ENCODE measurements around the gene ERFL.

Gene ERFL

DNA sequence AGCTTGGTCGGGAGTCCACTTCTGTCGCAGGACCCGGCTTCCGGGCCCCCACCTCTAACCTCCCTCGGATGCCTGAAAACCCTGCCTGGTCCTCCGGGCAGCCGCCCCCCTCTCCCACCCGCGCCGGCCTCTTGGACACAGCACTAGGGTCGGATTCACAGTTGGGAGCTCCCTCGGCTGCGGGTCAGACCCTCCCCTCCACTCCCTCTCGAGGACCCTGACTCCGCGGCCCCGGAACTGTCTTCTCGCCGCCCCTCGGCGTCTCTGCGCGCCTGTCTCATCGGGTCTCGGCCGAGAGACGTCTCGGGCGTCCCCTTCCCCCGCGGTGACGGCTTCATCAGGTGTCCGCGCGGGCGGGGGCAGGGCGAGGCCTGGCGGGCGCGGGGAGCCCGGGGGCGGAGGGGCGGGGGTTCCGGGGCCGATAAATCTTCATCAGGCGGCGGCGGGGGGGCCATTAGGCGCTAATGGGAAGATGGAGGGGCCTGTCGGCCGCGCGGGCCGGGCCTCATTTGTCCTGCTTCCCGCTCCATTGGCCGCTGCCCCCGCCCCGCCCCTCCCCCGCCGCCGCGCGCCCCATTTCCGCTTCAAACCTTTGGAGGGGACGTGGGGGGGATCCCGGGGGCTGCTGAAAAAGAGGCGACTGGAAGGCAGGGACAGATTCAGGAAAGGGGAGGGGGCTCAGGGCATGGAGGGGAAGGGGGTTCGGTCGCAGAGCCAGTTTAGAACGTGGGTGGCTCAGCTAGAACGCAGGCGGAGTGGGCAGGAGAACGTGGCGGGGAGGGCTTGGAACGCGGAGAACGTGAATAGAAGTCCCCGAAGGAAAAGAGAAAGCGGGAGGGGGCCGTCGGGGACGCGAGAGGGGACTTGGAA lies 11.8 kb upstream of the ERFL start (continued):
- TF ChIP-seq, protein P1, sequence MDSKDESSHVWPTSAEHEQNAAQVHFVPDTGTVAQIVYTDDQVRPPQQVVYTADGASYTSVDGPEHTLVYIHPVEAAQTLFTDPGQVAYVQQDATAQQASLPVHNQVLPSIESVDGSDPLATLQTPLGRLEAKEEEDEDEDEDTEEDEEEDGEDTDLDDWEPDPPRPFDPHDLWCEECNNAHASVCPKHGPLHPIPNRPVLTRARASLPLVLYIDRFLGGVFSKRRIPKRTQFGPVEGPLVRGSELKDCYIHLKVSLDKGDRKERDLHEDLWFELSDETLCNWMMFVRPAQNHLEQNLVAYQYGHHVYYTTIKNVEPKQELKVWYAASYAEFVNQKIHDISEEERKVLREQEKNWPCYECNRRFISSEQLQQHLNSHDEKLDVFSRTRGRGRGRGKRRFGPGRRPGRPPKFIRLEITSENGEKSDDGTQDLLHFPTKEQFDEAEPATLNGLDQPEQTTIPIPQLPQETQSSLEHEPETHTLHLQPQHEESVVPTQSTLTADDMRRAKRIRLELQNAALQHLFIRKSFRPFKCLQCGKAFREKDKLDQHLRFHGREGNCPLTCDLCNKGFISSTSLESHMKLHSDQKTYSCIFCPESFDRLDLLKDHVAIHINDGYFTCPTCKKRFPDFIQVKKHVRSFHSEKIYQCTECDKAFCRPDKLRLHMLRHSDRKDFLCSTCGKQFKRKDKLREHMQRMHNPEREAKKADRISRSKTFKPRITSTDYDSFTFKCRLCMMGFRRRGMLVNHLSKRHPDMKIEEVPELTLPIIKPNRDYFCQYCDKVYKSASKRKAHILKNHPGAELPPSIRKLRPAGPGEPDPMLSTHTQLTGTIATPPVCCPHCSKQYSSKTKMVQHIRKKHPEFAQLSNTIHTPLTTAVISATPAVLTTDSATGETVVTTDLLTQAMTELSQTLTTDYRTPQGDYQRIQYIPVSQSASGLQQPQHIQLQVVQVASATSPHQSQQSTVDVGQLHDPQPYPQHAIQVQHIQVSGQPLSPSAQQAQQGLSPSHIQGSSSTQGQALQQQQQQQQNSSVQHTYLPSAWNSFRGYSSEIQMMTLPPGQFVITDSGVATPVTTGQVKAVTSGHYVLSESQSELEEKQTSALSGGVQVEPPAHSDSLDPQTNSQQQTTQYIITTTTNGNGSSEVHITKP (tag by site-specific recombination; IDR thresholded peaks at IDR 0.05) = no peak; the same call in 1 of the 2 replicates
- TF ChIP-seq ZNF549 (tag by site-specific recombination; IDR thresholded peaks at IDR 0.05) = no peak
- 0 out of 2 replicates have a peak, but pooled peaks have one; percentile 20 for TF ChIP-seq YY2 (tag by site-specific recombination; IDR thresholded peaks at IDR 0.05)
- TF ChIP-seq, protein P2, sequence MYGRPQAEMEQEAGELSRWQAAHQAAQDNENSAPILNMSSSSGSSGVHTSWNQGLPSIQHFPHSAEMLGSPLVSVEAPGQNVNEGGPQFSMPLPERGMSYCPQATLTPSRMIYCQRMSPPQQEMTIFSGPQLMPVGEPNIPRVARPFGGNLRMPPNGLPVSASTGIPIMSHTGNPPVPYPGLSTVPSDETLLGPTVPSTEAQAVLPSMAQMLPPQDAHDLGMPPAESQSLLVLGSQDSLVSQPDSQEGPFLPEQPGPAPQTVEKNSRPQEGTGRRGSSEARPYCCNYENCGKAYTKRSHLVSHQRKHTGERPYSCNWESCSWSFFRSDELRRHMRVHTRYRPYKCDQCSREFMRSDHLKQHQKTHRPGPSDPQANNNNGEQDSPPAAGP (tag by site-specific recombination; IDR thresholded peaks at IDR 0.05) = peak; percentile 50; the same call in 1 of the 2 replicates
- peak; percentile 75 for TF ChIP-seq ZBTB8A (tag by site-specific recombination; IDR thresholded peaks at IDR 0.05)
- no peak for TF ChIP-seq ZNF138 (tag by site-specific recombination; IDR thresholded peaks at IDR 0.05; ENCODE audit: borderline replicate concordance)
- no peak for TF ChIP-seq ZNF266 (tag by site-specific recombination; IDR thresholded peaks at IDR 0.05; ENCODE audit: low read depth)
- TF ChIP-seq, protein P3, sequence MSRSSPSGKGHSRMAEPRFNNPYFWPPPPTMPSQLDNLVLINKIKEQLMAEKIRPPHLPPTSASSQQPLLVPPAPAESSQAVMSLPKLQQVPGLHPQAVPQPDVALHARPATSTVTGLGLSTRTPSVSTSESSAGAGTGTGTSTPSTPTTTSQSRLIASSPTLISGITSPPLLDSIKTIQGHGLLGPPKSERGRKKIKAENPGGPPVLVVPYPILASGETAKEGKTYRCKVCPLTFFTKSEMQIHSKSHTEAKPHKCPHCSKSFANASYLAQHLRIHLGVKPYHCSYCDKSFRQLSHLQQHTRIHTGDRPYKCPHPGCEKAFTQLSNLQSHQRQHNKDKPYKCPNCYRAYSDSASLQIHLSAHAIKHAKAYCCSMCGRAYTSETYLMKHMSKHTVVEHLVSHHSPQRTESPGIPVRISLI (tag by site-specific recombination; IDR thresholded peaks at IDR 0.05) = no peak
- no peak for TF ChIP-seq ZNF529 (tag by site-specific recombination; IDR thresholded peaks at IDR 0.05; ENCODE audit: insufficient replicate concordance)
- peak; percentile 94 for TF ChIP-seq SCRT2 (tag by site-specific recombination; IDR thresholded peaks at IDR 0.05)
- no peak for TF ChIP-seq ZNF843 (tag by site-specific recombination; IDR thresholded peaks at IDR 0.05)
- 0 out of 2 replicates have a peak, but pooled peaks have one; percentile 38 for TF ChIP-seq ZNF792 (tag by site-specific recombination; IDR thresholded peaks at IDR 0.05)
- TF ChIP-seq ZNF747 (tag by site-specific recombination; IDR thresholded peaks at IDR 0.05) = no peak
- TF ChIP-seq ZBTB48 (tag by site-specific recombination; IDR thresholded peaks at IDR 0.05) = peak; percentile 53
- TF ChIP-seq, protein P4, sequence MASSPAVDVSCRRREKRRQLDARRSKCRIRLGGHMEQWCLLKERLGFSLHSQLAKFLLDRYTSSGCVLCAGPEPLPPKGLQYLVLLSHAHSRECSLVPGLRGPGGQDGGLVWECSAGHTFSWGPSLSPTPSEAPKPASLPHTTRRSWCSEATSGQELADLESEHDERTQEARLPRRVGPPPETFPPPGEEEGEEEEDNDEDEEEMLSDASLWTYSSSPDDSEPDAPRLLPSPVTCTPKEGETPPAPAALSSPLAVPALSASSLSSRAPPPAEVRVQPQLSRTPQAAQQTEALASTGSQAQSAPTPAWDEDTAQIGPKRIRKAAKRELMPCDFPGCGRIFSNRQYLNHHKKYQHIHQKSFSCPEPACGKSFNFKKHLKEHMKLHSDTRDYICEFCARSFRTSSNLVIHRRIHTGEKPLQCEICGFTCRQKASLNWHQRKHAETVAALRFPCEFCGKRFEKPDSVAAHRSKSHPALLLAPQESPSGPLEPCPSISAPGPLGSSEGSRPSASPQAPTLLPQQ (tag by site-specific recombination; IDR thresholded peaks at IDR 0.05) = 0 out of 2 replicates have a peak, but pooled peaks have one; percentile 42
- peak; percentile 49 for TF ChIP-seq SP7 (tag by site-specific recombination; IDR thresholded peaks at IDR 0.05)
- peak; percentile 96 for TF ChIP-seq ZFHX2 (tag by site-specific recombination; conservative IDR thresholded peaks at IDR 0.05)
- peak; percentile 55; the same call in 1 of the 2 replicates for TF ChIP-seq KLF1 (tag by site-specific recombination; IDR thresholded peaks at IDR 0.05)
- TF ChIP-seq, protein P5, sequence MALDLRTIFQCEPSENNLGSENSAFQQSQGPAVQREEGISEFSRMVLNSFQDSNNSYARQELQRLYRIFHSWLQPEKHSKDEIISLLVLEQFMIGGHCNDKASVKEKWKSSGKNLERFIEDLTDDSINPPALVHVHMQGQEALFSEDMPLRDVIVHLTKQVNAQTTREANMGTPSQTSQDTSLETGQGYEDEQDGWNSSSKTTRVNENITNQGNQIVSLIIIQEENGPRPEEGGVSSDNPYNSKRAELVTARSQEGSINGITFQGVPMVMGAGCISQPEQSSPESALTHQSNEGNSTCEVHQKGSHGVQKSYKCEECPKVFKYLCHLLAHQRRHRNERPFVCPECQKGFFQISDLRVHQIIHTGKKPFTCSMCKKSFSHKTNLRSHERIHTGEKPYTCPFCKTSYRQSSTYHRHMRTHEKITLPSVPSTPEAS (tag by site-specific recombination; IDR thresholded peaks at IDR 0.05) = 0 out of 2 replicates have a peak, but pooled peaks have one; percentile 21
- 0 out of 2 replicates have a peak, but pooled peaks have one; percentile 21 for TF ChIP-seq ZNF501 (tag by site-specific recombination; IDR thresholded peaks at IDR 0.05)
- no peak for TF ChIP-seq ZNF23 (tag by site-specific recombination; IDR thresholded peaks at IDR 0.05; ENCODE audit: borderline replicate concordance)
- TF ChIP-seq, protein P6, sequence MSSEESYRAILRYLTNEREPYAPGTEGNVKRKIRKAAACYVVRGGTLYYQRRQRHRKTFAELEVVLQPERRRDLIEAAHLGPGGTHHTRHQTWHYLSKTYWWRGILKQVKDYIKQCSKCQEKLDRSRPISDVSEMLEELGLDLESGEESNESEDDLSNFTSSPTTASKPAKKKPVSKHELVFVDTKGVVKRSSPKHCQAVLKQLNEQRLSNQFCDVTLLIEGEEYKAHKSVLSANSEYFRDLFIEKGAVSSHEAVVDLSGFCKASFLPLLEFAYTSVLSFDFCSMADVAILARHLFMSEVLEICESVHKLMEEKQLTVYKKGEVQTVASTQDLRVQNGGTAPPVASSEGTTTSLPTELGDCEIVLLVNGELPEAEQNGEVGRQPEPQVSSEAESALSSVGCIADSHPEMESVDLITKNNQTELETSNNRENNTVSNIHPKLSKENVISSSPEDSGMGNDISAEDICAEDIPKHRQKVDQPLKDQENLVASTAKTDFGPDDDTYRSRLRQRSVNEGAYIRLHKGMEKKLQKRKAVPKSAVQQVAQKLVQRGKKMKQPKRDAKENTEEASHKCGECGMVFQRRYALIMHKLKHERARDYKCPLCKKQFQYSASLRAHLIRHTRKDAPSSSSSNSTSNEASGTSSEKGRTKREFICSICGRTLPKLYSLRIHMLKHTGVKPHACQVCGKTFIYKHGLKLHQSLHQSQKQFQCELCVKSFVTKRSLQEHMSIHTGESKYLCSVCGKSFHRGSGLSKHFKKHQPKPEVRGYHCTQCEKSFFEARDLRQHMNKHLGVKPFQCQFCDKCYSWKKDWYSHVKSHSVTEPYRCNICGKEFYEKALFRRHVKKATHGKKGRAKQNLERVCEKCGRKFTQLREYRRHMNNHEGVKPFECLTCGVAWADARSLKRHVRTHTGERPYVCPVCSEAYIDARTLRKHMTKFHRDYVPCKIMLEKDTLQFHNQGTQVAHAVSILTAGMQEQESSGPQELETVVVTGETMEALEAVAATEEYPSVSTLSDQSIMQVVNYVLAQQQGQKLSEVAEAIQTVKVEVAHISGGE (tag by site-specific recombination; conservative IDR thresholded peaks at IDR 0.05; ENCODE audit: low read depth) = 0 out of 2 replicates have a peak, but pooled peaks have one; percentile 14
- no peak for TF ChIP-seq REPIN1 (tag by site-specific recombination; IDR thresholded peaks at IDR 0.05; ENCODE audit: low read depth)
- peak; percentile 45; the same call in 1 of the 2 replicates for TF ChIP-seq MZF1 (tag by site-specific recombination; IDR thresholded peaks at IDR 0.05; ENCODE audit: borderline replicate concordance)
